Activated naive CD4-positive, alpha-beta T cell treated with anti-CD3 and anti-CD28 coated beads, Interleukin-2, amount 10 ng/mL, durations not matched to agents 7 days and 5 days (primary cell): ENCODE measurements around the gene MEN1.

Experiments used
- CTCF ChIA-PET: fragments of 350-600 bp; sonication (Branson Sonifier 250); formaldehyde crosslinking; loops from one replicate; lab custom pipeline; 2021; ENCODE audit warnings: antibody characterized with exemption; lab: Charles Lee
- DNase-seq: peaks from one replicate; pipeline ENCODE4 v3.0.0-alpha.2; 2020
- H3K27ac Mint-ChIP-seq: one replicate; pipeline ENCODE4 v1.8.0; 2021; ENCODE audit warnings: mild to moderate bottlenecking, moderate library complexity, mixed read lengths
- H3K27me3 Mint-ChIP-seq: one replicate; pipeline ENCODE4 v1.8.0; 2021; ENCODE audit warnings: mild to moderate bottlenecking, mixed read lengths
- H3K36me3 Mint-ChIP-seq: one replicate; pipeline ENCODE4 v1.8.0; 2021; ENCODE audit warnings: mixed read lengths
- H3K4me1 Mint-ChIP-seq: one replicate; pipeline ENCODE4 v1.8.0; 2021; ENCODE audit warnings: mixed read lengths
- H3K4me3 Mint-ChIP-seq: one replicate; pipeline ENCODE4 v1.8.0; 2021; ENCODE audit warnings: mild to moderate bottlenecking, moderate library complexity, mixed read lengths
- H3K9me3 Mint-ChIP-seq: one replicate; pipeline ENCODE4 v1.8.0; 2021; ENCODE audit warnings: mixed read lengths

MEN1 gene

DNA sequence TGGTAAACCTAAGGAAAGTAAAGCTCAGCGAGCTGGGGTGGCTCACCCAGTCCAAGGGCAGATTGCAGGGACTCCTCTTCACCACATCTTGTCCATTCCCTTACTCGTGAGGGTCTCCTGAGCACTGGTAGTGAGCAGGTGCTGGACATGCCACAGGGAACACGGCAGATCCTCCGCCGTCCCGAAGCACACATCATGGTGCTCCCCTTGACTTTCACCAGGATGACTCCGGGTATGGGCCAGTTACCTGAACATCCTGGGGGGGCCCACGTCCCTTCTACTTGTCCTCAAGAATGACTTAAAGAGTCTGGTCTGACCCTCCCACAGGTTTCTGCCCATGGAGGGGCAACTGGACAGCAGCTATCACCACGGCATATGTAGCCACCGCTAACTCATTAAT is 24.0 kb downstream of the MEN1 start:
- Mint-ChIP-seq H3K27me3 (no peaks in the 10 kb centered on the region), H3K4me3 (no peak overlapping the region), H3K27ac (no peak overlapping the region), H3K4me1 (peaks cover 3% of the 10 kb centered on the region), H3K9me3 (no peaks in the 10 kb centered on the region), H3K36me3 (peaks cover 24% of the 10 kb centered on the region)
- CTCF ChIA-PET, result interaction anchor here (1.0 to 1.1 kb wide), 2 partner anchors 101 to 529 kb away, joined by 3 read pairs; no protein-coding TSS in a partner anchor
- peak; percentile 18 for DNase-seq

DNA sequence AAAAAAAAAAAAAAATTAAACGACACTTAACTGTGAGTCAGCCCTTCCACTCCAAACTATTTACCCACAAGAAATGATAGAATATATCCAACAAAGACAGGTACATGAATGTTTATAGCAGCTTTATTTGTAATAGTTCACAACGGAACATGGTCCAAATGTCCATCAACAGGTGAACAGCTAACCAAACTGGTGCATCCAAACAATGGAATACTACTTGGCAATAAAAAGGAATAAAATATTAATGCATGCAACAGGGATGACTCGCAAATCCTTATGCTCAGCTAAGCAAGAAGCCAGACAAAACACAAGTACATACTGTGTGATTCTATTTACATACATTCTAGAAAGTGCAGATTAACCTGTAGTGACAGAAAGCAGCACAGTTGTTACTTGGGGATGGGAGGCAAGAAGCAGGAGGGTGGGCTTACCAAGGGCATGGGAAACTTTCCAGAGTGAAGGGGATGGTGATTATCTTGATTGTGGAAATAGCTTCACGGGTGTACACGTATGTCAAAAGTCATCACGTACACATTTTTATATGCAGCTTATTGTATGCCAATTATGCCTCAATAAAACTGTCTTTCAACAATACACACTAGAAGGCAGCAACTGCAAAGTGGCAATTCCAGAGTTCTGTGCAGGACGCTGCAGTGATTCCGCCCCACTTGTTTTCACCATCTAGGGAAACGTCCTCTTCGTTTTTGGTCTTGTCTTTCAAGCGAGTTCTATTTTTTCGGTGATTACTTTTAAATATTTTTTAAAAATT is 25.4 kb downstream of the MEN1 start:
- no peak overlapping the region for H3K27ac Mint-ChIP-seq
- peaks cover 23% of the 10 kb centered on the region for H3K36me3 Mint-ChIP-seq
- DNase-seq, result no peak
- no peaks in the 10 kb centered on the region for H3K27me3 Mint-ChIP-seq
- H3K4me1 Mint-ChIP-seq, result peaks cover 16% of the 10 kb centered on the region
- H3K4me3 Mint-ChIP-seq, result no peak overlapping the region
- no peaks in the 10 kb centered on the region for H3K9me3 Mint-ChIP-seq
- CTCF ChIA-PET, result interaction anchor here (0.8 to 1.4 kb wide), 3 partner anchors 10 to 325 kb away, joined by 3 to 4 read pairs (median 4); no protein-coding TSS in a partner anchor

DNA sequence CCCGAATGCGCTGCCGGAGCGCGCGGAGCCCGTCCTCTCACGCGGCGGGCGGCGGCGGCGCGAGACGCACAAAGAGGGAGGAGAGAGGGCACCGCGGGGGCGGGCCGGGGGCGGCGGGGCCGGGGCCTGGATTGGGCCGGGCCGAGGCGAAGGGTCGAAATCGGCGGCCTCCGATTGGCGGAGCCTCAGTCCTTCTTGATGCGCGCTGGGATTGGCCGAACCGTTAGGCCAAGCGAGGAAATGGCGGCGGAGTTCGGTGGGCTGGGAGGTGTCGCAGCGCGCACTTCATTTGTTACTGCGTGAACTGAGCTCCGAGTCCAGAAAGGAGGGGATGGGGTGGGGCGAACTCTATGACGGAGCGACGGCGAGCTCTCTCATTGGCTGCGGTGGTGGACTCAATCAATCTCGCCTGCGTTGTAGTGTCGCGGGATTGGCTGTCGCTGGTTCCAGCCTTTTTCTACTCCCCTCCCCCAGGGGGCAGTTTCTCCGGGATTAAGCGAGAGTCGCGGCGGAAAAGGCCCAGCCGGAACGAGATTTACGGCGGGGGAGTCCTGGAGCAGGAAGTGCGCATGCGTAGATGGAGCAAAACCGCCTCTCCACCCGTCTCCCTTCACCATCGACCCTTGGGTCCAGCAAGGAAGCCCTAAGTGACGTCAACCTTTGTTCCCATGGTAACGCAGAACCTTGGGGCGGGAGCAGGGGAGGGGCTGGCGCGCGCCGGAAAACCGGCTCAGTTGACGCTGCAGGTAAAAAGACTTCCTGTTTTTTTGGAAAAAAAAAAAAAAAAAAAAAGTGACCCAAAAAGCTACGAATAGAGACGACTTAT is 31.7 kb downstream of the MEN1 start, which contains the start of gene SF1:
Gene SF1, minus strand, starts transcription at position 70 of the 826 bp plus-strand sequence. CDS start 150 bp downstream, outside the sequence.
- peaks cover 48% of the 10 kb centered on the region for H3K36me3 Mint-ChIP-seq

DNA sequence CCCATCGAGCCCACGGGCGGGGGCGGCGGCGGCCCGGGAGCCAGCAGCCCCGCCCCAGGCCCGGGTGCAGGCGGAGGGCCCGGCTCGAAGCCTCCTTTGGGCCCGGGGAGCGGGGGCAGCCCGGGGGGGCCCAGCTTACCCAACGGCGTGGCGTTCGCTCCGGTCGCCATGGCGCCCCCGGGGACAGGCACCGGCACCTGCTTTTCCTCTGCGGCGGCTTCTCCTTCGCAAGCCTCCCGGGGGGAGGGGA is 32.2 kb downstream of the MEN1 start:
- Mint-ChIP-seq H3K4me3 (peak overlapping the region; percentile 86), H3K27ac (peak overlapping the region; percentile 100), H3K27me3 (no peaks in the 10 kb centered on the region), H3K36me3 (peaks cover 53% of the 10 kb centered on the region), H3K9me3 (no peaks in the 10 kb centered on the region), H3K4me1 (peaks cover 62% of the 10 kb centered on the region)
- DNase-seq, result no peak
- CTCF ChIA-PET, result interaction anchor here (0.9 to 6.2 kb wide), 6 partner anchors 10 to 66 kb away, joined by 3 to 39 read pairs (median 3); partner anchors contain the start of gene RASGRP2

More for the DNA sequence above, 31.7 kb downstream of the MEN1 start, which contains the start of gene SF1:
- no peaks in the 10 kb centered on the region for H3K9me3 Mint-ChIP-seq
- H3K4me3 Mint-ChIP-seq, result peak within 1 kb of the TSS; percentile 96
- DNase-seq, result peak; percentile 100
- H3K4me1 Mint-ChIP-seq, result peaks cover 57% of the 10 kb centered on the region
- peak within 1 kb of the TSS; percentile 100 for H3K27ac Mint-ChIP-seq
- CTCF ChIA-PET, result interaction anchor here (0.9 to 6.2 kb wide), 6 partner anchors 11 to 65 kb away, joined by 3 to 39 read pairs (median 3); partner anchors contain the start of gene RASGRP2
- no peaks in the 10 kb centered on the region for H3K27me3 Mint-ChIP-seq

DNA sequence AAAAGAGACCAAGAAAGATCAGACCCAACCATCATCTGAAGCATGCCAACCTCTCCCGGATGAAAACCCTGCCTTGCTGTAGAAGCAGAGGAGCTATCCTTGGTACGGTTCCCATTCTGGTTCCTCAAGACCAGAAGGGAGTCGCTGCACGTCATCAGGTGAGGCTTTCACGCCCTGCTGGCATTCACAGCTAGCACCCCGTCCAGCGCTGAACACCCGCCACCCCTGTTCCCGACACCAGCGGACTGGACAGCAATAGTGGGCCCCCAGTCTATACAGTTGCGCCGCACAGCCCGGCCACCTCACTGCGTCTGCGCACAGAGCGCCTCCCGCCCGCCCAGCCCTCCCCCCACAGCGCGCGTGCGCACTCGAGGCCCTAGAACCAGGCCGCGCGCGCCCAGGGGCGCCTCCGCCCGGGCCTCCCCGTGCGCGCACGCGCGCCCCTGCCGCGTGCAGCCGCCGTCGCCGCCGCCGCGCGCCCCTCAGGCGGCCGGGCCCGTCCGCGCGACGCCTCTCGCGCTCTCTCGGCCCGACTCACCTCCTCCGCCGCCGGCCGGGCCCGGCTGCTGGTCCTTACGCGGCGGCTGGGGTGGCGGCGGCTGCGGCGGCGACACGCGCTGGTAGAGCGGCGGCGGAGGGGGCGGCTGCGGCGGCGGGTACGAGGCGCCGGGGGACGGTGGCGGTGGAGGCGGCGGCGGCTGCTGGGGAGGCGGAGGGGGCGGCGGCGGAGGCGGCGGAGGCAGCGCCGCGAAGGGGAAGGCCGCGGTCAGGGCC is 32.7 kb downstream of the MEN1 start:
- H3K9me3 Mint-ChIP-seq, result no peaks in the 10 kb centered on the region
- H3K27ac Mint-ChIP-seq, result peak overlapping the region; percentile 94
- peaks cover 58% of the 10 kb centered on the region for H3K36me3 Mint-ChIP-seq
- H3K4me3 Mint-ChIP-seq, result peak overlapping the region; percentile 96
- H3K27me3 Mint-ChIP-seq, result no peaks in the 10 kb centered on the region
- CTCF ChIA-PET, result interaction anchor here (0.8 to 6.2 kb wide), 4 partner anchors 10 to 34 kb away, joined by 3 to 39 read pairs (median 4); partner anchors contain the start of gene RASGRP2
- DNase-seq, result peak; percentile 86
- peaks cover 67% of the 10 kb centered on the region for H3K4me1 Mint-ChIP-seq

DNA sequence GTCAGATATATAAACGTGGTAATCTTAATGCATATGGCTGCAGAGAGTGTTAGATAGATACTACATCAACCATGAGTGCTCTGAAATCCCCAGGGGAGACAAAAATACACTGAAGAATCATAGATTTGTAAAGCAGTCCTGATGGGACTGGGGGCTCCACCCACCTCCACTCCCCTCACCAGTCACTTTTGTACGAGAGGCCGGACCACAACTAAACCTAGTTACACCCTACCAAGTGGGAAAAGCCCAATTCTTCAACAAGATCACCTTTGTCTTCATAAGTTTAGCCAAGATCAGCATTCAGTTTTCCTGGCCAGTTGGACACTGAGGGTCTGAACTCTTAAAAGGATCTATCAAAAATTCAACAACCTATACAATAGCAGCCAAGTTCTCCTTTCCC is 33.5 kb downstream of the MEN1 start:
- DNase-seq, result no peak
- Mint-ChIP-seq H3K4me3 (peak overlapping the region; percentile 96), H3K4me1 (peaks cover 75% of the 10 kb centered on the region), H3K27ac (peak overlapping the region; percentile 94), H3K27me3 (no peaks in the 10 kb centered on the region), H3K9me3 (no peaks in the 10 kb centered on the region), H3K36me3 (peaks cover 65% of the 10 kb centered on the region)
- CTCF ChIA-PET, result interaction anchor here (0.8 to 6.2 kb wide), 4 partner anchors 9 to 33 kb away, joined by 3 to 39 read pairs (median 4); partner anchors contain the start of gene RASGRP2

GRCh38 chr11:64776425-64776824 is 33.9 kb downstream of the MEN1 start:
- H3K27me3 Mint-ChIP-seq, result no peaks in the 10 kb centered on the region
- H3K36me3 Mint-ChIP-seq, result peaks cover 69% of the 10 kb centered on the region
- peaks cover 79% of the 10 kb centered on the region for H3K4me1 Mint-ChIP-seq
- CTCF ChIA-PET, result interaction anchor here (1.3 to 6.2 kb wide), 2 partner anchors 8 to 33 kb away, joined by 5 to 39 read pairs; partner anchors contain the start of gene RASGRP2
- H3K27ac Mint-ChIP-seq, result peak overlapping the region; percentile 94
- no peak for DNase-seq
- no peaks in the 10 kb centered on the region for H3K9me3 Mint-ChIP-seq
- peak overlapping the region; percentile 96 for H3K4me3 Mint-ChIP-seq

DNA sequence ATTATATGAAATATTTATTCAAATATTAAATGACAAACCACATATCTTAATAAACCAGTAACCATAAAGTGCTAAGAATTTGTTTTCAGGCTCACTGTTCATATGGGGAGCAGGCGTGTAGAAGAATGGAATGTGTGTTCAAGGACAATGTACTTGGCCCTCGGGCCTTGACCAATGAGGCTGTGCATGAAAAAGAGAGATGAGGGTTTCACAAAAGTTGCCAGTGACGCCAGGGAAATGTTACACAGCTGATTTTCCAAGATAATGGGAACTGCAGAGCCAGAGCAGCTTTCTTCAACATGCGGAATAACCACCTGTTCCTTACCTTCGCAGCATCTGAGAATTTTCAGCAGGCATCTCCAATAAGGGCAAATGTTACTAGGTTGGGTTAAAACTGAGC is 36.2 kb downstream of the MEN1 start:
- CTCF ChIA-PET, result interaction anchor here (0.8 to 6.2 kb wide), 5 partner anchors 9 to 85 kb away, joined by 3 to 39 read pairs (median 3); partner anchors contain the start of gene RASGRP2
- H3K4me1 Mint-ChIP-seq, result peaks cover 77% of the 10 kb centered on the region
- H3K9me3 Mint-ChIP-seq, result no peaks in the 10 kb centered on the region
- peak overlapping the region; percentile 37 for H3K27ac Mint-ChIP-seq
- DNase-seq, result no peak
- no peaks in the 10 kb centered on the region for H3K27me3 Mint-ChIP-seq
- no peak overlapping the region for H3K4me3 Mint-ChIP-seq
- peaks cover 78% of the 10 kb centered on the region for H3K36me3 Mint-ChIP-seq

DNA sequence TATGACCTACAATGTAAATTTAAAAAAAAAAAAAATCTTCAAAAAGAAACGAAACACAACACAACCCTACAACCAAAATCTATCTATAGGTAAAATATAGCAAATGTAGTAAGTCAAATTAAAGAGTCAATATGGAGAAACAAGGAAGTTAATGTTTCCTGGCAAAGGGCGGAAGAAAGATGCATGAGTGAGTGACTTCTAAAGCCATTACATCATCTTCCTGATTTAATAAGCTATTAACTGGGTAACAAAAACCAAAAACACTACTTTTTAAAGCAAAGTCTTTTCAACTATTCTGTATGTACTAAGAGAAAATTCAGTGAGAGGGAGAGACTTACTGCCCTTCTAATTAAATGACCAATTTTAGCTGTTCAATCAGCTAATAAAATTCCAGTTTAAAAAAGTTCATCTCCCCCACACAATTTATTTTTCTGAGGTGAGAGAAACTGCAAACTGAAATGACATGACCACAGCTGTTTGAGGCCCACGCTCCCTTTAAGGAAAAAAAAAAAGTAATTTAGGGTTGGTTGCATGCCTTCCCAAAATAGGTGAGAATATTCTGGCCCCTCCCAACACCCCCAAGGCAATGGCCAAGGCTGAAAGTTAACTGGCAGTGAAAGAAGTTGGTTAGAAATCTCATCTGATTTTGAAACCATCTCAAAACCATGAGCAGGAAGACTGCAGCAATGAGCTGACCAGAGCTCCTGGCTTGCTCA is 37.9 kb downstream of the MEN1 start:
- H3K27ac Mint-ChIP-seq, result peak overlapping the region; percentile 86
- no peak for DNase-seq
- H3K4me1 Mint-ChIP-seq, result peaks cover 91% of the 10 kb centered on the region
- CTCF ChIA-PET, result interaction anchor here (0.8 to 15.2 kb wide), 3 partner anchors 10 to 84 kb away, joined by 4 to 208 read pairs (median 4); partner anchors contain the start of gene RASGRP2
- H3K9me3 Mint-ChIP-seq, result no peaks in the 10 kb centered on the region
- peaks cover 93% of the 10 kb centered on the region for H3K36me3 Mint-ChIP-seq
- no peaks in the 10 kb centered on the region for H3K27me3 Mint-ChIP-seq
- H3K4me3 Mint-ChIP-seq, result peak overlapping the region; percentile 21

- no peaks in the 10 kb centered on the region for H3K9me3 Mint-ChIP-seq
- DNase-seq, result no peak
- peaks cover 93% of the 10 kb centered on the region for H3K4me1 Mint-ChIP-seq
- CTCF ChIA-PET, result interaction anchor here (0.6 to 15.2 kb wide), 3 partner anchors 9 to 308 kb away, joined by 3 to 208 read pairs (median 4); partner anchors contain the start of gene RASGRP2
- no peak overlapping the region for H3K4me3 Mint-ChIP-seq
- no peaks in the 10 kb centered on the region for H3K27me3 Mint-ChIP-seq
- H3K27ac Mint-ChIP-seq, result peak overlapping the region; percentile 86
- peaks cover 93% of the 10 kb centered on the region for H3K36me3 Mint-ChIP-seq
These were observed 38.5 kb downstream of the MEN1 start for GRCh38 chr11:64771861-64772260.

GRCh38 chr11:64770120-64770519 is 40.2 kb downstream of the MEN1 start:
- H3K4me3 Mint-ChIP-seq, result no peak overlapping the region
- CTCF ChIA-PET, result interaction anchor here (0.7 to 15.2 kb wide), 5 partner anchors 9 to 34 kb away, joined by 3 to 208 read pairs (median 3); partner anchors contain the start of gene RASGRP2
- no peaks in the 10 kb centered on the region for H3K27me3 Mint-ChIP-seq
- no peaks in the 10 kb centered on the region for H3K9me3 Mint-ChIP-seq
- H3K4me1 Mint-ChIP-seq, result peaks cover 89% of the 10 kb centered on the region
- peak overlapping the region; percentile 7 for H3K27ac Mint-ChIP-seq
- peak; percentile 13 for DNase-seq
- H3K36me3 Mint-ChIP-seq, result peaks cover 87% of the 10 kb centered on the region

GRCh38 chr11:64769283-64769682 is 41.1 kb downstream of the MEN1 start:
- H3K9me3 Mint-ChIP-seq, result no peaks in the 10 kb centered on the region
- H3K27me3 Mint-ChIP-seq, result no peaks in the 10 kb centered on the region
- DNase-seq, result no peak
- H3K36me3 Mint-ChIP-seq, result peaks cover 87% of the 10 kb centered on the region
- CTCF ChIA-PET, result interaction anchor here (15.2 kb wide), 1 partner anchor 23 kb away, joined by 208 read pairs; the partner anchor contains the start of gene RASGRP2
- no peak overlapping the region for H3K4me3 Mint-ChIP-seq
- peak overlapping the region; percentile 34 for H3K27ac Mint-ChIP-seq
- peaks cover 89% of the 10 kb centered on the region for H3K4me1 Mint-ChIP-seq
